ENCODE data around the gene RASGRP3.
A peak's percentile ranks its signal among the peaks of the same experiment; 100 is the strongest.

Gene RASGRP3

DNA sequence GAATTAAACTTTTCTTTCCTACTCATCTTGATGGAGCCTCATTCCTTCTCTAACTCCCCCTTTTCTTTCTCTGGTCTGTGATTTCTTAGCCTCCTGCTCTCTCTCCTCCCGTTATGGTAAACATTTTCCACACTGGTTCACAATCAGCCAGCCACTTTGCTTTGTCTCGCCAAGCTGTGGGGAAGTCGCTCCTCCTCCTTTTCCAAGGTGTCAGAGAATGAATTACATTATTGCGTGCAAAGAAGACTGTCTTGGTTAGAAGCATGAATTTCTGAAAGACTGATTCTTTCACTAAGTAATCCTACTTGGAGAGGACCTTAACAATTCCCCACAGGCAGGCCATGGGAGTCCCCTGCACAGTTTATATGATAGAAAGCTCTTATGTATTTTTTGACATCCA lies 46.1 kb downstream of the RASGRP3 start:
- DNase-seq (ENCODE audit: low spot score), result peak; percentile 25

DNA sequence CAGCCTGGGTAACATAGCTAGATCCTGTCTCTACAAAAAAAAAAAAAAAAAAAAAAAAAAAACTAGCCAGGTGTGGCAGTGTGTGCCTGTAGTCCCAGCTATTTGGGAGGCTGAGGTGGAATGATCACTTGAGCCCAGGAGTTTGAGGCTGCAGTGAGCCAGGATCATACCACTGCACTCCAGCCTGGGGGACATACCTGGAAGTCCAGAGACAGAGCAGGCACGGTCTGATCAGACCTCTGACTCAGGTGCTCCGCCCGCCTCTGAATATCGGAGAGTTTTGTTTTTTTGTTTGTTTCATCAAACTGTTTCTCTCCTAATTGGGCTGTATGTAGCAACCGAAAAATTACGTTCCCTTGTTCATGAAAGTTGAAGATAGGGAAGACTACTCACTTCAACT lies 49.2 kb downstream of the RASGRP3 start:
- DNase-seq (ENCODE audit: low spot score), result no peak

DNA sequence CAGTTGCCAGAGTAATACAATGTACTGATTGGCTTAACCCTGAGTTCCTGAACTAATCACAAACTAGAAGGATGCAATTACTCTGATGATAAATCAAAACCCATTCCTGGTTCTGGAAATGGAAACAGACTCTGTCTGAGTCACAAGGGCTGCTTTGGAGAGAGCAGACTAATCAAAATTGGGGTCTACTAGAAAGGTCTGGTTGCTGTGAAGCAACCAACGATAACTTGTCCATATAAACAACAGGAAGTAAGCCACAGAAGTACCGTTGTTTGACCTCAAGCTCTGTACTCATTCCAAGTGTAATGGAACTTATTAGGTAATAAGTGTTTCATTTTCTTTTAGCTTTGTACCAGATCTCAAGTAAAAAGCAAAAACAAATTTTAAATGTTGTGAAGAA lies 49.7 kb downstream of the RASGRP3 start:
- DNase-seq (ENCODE audit: low spot score), result peak; percentile 49

DNA sequence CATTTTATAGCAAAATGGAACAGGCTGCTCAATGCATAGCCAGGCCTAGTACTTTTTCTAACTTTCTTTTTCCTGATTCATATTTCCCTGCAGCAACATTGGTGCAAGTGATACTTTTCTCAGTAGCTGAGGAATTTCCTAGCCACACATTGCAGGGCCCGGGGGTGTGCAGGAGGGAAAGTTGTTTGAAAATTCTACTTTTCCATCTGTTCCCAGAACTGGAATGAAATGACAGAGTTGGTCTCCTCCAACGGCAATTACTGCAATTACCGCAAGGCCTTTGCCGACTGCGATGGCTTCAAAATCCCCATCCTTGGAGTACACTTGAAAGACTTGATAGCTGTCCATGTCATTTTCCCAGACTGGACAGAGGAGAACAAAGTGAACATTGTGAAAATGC lies 50.5 kb downstream of the RASGRP3 start:
- no peak for DNase-seq (ENCODE audit: low spot score)

DNA sequence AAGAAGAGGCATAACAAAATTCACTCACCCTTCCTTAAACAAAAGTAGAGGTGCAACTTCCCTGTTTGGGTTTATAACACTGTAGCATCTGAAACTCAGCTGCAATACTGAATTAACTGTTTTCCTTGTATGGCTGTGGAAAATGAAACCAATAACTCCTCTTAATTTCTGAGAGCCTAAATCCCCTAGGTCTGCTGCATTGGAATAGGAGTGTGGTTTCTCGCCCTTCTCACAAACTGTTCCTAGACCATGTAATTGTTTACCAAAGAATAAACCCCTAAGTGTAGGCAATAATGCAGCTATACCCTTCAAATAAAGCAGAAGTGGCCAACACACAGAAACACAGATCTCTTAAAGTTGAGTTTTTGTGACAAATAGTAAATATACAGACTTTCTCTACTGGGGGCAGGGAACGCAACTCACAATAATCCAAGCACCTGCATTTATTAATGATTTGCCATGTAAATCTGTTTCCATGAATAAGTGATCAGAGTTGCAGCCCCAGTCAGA lies 52.0 kb downstream of the RASGRP3 start:
- no peak for DNase-seq (ENCODE audit: low spot score)

DNA sequence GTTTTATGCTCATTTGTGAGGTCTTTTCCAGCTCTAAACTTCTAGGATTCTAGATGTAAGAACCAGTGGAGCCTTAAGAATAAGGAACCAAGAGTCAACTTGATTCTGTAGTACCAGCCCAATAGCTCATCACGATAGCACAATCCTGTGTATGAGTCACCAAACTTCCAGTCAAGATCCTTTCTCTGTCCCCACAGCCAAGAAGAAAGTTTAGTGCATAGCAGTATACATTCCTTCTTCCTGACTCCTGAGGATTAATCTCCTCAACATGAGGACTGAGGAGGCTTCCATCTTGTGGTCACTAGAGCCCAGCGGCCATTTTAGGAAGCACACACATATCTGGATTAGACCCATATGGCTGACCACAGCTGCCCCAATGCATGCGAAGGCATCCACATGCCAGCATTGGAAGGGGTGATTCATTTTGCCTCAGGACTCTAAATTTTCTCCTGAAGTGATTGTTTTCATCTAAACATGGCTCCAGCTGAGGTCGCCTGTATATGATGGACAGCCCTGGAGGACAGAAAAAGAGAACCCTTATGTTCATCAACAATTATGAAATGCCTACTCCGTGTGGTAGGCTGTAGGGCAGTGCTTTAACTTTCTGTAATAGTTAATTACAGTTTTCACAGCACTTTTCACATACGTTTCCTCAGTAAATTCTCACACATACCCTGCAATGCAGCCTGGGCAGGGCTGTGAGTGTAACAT lies 53.5 kb downstream of the RASGRP3 start:
- peak; percentile 87 for DNase-seq (ENCODE audit: low spot score)

DNA sequence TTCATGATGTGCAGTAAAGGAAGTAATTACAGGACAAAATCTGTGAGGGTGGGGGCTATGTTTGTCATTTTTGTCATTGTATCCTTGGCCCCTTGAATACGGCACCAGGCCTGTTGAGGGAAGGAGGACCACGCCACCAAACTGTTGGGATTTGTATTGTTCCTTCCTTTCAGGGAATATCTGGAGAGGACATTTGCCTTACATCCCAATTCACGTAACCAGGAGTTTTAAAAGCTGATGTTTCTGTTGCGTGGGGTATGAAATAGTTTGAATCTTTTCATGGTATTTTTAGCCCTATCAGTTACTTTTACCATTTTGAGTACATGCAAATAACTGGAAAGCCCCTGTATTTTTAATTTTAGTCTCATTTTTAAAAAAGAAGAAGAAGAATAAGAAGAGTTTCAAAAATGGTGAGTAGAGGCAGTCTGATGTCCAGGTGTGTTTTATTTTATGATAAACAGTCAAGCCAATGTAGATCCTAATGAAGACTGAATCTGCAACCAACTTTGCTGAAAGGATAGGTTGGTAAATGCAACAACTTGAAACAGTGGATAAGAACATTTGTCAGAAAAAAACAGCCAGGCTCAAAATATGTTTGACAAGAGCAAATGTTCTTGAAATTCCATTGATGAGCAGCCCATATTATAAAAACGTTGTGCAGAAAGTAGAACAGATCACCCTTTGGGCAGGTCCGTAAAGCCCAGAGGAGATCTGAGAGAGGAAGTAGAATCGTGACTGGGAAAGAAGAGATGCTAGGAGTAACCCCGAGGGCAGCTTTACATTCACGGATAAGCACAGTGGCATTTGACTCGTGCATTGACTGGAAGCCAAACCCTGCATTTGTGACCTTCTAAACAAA lies 54.5 kb downstream of the RASGRP3 start:
- DNase-seq (ENCODE audit: low spot score), result no peak

DNA sequence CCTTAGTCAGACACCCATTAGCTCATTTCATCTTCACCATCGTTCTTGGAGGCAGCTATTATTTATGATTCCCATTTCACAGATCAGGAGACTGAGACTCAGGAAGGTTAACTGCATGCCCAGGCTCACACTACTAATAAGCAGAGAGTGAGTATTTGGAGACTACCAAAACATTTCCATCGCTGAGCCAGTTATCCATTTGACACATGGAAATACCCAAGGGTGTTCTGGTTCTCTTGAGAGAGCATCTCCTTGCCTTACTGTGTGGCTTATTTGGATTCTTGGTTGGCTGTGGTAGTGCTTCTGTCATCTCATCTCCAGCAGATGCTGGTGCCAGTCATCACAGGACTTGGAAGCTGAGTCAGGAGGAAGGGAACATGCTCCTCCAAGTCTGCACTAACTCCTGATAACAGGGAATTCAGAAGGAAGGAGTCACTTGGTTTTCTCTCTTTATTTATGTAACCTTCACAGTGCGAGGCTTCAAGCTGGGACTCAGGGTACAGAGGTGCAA lies 55.2 kb downstream of the RASGRP3 start:
- DNase-seq (ENCODE audit: low spot score), result peak; percentile 40

DNA sequence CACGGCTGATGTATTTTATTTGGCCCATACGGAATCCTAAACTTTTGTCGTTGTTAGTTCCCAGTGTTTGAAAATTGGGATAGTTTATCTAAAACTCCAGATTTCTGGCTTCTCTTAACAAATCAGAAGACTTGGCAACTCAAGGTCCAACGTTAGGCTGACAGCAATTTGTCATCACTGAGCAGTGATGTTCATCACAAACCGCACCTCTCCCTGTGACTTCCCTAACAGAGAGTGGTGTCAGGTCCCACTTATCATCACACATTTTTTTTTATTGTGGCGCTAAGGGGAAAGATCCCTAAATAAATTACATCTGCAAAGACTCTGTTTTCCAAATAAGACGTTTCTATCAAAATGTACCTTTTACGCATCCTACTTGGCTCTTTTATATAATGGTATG lies 55.7 kb downstream of the RASGRP3 start:
- DNase-seq (ENCODE audit: low spot score), result no peak

DNA sequence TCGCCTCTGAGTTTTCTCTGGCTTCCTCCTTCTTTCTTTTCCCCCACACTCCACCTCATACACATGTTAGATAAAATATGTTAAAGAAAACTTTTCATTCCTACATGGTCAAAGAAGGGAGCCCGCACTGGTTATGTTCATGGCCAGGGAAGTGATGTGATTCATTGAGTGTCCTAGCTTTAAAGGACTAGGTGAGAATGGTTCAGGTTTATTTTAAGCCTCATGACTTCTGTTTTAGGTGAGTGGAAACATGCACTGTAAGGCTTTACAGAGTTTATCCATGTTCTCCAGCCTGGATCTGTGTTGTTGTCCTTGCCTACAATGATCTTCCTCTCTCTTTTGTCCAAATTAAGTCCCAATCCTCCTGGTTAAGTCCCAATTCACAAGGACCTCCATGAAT lies 56.5 kb downstream of the RASGRP3 start:
- DNase-seq (ENCODE audit: low spot score), result no peak

DNA sequence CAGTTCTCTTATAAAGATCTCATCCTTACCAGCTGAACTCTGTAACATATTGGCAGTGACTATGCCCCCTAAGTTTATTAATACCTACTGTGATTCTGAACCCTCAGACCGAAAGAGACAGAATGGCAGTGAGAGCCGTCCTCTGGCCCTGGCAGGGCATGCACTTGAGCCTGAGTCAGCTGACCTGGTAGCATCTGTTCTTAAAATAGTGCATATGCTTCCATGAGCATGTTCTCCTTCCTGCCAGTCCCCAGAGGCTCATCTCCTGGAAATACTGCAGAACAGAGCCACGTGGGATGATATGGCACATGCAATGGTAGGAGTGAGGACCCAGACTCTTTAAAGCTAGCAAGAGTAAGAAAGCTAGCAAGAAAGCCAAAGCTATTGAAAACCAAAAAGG lies 59.0 kb downstream of the RASGRP3 start:
- no peak for DNase-seq (ENCODE audit: low spot score)

DNA sequence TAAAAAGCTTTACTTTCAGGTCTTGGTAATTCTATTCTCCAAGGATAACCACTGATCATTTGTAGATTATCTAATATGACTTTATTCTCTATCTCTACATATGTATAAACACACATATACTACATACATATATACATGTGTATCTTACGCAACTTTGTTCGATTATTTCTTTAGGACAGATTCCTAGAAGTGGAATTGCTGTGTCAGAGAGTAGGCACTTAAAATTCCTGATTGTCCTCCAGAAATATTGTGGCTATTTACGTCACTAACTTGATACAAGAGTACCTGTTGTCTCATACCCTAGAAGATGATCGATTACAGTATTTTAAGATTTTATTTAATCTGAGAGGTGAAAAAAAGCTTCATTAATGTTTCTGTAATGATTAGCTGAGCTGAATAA lies 64.8 kb downstream of the RASGRP3 start:
- no peak for DNase-seq (ENCODE audit: low spot score)

DNA sequence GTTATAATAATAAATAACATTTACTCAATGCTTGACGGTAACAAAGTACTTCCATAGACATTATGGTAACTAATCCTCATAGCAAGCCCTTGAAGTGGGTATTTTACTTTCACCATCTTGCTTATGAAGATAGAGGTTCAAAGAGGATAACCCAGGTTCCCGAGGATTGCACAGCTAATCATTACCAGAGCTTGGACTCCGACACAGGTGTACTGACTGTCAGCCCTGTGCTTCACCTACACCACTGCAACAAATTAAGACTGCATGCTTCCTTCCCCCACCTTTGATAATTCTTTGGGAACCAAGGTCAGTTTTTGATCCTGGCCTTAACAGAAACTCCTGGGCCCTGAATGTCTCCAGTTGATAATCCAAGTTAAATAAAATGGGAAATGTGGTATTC lies 73.8 kb downstream of the RASGRP3 start:
- no peak for DNase-seq (ENCODE audit: low spot score)

DNA sequence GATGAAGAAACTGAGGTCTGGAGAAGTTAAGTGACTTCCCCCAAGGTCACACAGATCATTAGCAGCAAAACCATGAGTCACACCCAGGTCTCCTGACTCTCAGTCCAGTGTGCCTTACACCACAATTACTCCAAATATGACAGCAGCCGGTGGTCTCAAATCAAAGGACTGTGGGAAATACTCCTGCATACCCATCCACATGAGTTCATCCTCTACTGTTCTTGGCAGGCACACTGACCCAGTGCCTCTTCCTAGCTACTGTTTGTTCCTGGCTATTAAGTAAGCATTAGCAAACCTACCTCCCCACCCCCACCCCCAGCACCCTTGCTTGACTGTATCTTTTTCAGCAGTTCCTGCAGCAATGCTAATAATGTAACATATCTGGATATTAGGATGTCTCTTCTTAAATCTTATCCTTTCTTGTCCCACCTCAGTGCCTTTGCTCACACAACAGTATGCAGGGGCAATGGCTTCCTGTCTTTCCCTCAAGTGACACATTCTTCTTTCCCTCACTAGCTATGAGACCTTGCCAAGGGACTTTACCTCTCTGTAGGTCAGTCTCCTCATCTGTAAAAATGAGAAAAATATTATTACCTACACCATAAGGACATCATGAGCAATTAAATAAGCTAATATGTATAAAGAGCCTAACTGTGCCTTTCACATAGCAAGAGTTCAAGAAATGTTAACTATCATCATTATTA lies 76.5 kb downstream of the RASGRP3 start:
- DNase-seq (ENCODE audit: low spot score), result no peak

DNA sequence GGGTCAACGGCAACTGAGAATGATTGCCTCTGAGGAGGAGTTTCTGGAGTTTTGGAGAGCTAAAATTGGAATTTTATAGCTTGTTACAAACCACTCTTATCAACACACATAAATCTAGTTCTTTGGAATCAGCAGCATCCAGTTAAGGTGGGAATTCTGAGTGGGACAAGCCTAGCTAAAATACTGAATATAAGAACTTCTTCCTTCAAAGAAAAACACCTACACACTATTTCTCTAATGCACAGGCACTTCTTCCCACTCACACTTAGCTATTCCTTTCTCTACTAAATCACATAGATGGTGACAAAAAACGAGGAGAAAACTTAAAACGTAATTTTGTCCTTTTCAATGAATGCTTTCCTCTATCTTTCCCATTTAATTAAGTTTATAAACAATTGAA lies 79.2 kb downstream of the RASGRP3 start:
- no peak for DNase-seq (ENCODE audit: low spot score)

DNA sequence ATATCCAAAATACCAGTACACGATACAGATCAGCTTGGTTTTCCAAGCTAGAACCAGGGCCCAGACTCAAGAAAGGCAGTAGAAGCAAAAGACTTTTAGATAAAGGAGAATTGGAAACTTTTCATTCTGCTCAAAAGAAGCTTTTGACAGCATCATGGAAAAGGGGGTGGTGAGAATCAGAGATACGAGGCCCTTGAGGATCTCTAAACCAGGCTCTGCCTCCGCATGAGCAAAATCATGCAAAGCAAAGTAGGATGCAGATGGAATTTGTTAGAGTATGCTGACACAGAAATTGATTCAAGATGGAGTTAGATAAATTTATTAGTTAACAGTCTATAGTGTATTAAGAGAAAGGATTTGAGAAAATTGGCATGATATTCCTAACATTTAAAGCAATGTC lies 82.9 kb downstream of the RASGRP3 start:
- DNase-seq (ENCODE audit: low spot score), result no peak

DNA sequence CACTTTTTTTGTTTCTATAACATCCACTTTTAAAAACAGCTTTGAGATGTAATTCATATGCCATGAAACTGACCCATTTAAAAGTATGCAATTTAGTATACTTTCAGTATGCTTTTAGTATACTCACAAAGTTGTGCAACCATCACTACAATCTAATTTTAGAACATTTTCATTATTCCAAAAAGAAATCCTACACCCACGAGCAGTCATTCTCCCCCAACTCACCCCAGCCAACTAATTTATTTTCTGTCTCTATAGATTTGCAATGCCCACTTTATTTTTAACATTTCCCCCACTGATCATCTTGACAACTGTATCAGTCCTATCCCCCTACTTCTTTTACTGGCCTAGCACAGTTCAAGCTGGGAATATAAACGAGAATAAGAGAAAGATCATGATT lies 83.6 kb downstream of the RASGRP3 start:
- DNase-seq (ENCODE audit: low spot score), result no peak

DNA sequence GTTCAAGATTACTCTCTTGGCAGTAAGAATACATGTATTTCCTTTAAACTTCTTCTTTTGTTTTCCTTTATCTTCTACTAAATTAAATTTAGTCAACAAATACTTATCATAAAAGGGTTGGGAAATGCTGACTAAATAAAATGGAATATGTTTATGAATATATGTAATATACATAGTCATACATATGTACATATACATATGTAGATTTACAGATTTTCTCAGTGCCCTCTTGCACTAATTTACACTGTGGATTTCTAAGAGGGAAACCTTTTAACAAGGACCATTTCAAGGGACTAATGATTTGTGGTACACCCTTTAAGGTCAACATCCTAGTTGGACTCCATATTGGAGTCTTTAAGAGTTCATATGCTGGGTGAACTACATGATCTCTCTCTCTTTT lies 85.4 kb downstream of the RASGRP3 start:
- no peak for DNase-seq (ENCODE audit: low spot score)

DNA sequence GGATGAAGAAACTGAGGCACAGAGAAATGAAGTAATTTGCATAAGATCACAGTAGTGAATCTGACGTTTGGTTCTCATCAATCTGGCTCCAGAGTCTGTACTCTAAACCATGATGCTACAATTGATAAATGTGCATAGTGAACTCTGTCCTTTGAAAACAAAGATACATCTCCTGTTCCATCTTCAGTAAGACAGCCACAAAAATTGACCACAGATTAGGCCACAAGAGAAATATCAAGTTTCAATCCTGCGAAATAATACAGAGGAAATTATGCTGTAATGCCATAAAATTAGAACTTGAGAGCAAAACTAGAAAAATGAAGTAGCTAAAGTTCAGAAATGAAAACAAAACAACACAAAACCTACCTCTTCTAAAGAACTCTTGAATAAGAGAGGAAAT lies 94.2 kb downstream of the RASGRP3 start:
- no peak for DNase-seq (ENCODE audit: low spot score)

DNA sequence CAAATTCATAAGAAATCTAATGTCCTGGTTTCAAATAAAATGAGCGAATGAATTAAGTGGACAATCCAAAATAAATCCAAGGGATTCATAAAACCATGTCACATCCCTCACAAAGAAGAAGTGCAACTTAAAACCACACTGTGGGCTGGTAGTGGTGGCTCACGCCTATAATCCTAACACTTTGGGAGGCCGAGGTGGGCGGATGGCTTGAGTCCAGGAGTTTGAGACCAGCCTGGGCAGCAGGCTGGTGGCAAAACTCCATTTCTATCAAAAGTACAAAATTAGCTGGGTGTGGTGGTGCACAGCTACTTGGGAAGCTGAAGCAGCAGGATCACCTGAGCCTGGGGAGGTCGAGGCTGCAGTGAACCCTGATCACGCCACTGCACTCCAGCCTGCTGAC lies 97.2 kb downstream of the RASGRP3 start:
- DNase-seq (ENCODE audit: low spot score), result no peak

DNA sequence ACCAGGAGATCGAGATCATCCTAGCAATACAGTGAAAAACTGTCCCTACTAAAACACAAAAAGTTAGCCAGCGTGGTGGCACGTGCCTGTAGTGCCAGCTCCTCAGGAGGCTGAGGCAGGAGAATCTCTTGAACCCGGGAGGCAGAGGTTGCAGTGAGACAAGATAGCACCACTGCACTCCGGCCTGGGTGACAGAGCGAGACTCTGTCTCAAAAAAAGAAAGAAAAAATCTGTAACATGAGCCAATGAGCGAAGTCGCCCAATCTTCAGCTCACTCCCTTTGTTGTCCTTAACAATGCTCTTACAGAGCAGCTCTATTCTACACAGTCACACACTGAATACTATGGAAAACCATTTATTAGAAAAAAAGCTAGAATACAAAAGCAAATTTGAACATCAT lies 100.6 kb downstream of the RASGRP3 start:
- DNase-seq (ENCODE audit: low spot score), result no peak

DNA sequence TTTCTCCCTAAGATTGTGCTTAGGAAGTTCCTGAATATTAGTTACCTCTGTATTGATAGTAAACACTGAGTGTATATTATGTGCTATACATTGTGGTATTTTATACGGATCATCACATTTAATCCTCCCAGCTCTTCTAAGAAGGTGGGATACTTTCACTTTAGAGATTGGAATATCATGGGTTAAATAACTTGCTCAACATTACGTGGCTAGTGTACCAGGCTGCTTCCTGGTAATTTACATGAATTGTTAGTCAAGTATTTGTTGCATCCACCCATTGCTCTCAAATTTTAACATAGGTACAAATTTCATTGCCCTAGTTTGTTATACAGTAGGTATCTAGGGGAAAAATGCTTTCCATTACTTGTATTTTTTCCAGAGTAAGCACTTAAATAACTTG lies 101.2 kb downstream of the RASGRP3 start:
- DNase-seq (ENCODE audit: low spot score), result no peak

DNA sequence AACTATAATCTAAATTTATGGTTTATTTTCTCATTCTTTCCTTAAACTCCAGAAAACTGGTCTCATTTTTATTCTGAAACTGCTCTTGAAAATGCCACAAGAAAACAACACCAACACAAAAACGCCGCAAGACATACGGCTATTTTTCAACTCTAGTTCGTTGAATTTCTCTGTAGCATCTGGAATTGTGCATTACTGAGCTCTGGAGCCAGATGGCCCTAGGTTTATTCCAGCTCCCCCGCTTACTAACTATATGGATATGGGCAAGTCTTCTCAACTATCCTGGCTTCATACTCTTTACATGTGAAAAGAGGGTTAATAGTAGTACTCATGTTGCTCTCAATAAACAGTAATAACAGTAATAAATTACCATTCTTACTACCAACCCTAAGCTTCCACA lies 102.8 kb downstream of the RASGRP3 start:
- DNase-seq (ENCODE audit: low spot score), result no peak

Data from GM03348 (cell line).